ENCODE results near the gene CBX5. TPM values are rescaled to one million over a fixed set of nuclear protein-coding genes. Genes with fewer than 3 reads are reported as not detected.

Gene CBX5
- total and polyA plus RNA-seq, 2 of the 8 experiments (the other 6 are each of a cell fraction or from before 2014, with no cell fraction given): 62.4 to 231 TPM

GRCh38 chr12:54261815-54262402, 18.0 kb downstream of the CBX5 start:
- no peak overlapping the region for H3K18ac ChIP-seq (ENCODE audit: extremely low read depth, low read length)
- TF ChIP-seq GTF2F1 (IDR thresholded peaks at IDR 0.05; ENCODE audit: borderline replicate concordance, low read depth, low read length): no peak
- TF ChIP-seq RBBP5 (IDR thresholded peaks at IDR 0.05; ENCODE audit: borderline replicate concordance, low read depth, low read length): no peak
- TF ChIP-seq, protein P1, sequence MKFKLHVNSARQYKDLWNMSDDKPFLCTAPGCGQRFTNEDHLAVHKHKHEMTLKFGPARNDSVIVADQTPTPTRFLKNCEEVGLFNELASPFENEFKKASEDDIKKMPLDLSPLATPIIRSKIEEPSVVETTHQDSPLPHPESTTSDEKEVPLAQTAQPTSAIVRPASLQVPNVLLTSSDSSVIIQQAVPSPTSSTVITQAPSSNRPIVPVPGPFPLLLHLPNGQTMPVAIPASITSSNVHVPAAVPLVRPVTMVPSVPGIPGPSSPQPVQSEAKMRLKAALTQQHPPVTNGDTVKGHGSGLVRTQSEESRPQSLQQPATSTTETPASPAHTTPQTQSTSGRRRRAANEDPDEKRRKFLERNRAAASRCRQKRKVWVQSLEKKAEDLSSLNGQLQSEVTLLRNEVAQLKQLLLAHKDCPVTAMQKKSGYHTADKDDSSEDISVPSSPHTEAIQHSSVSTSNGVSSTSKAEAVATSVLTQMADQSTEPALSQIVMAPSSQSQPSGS (IDR thresholded peaks at IDR 0.05; ENCODE audit: low read length): no peak
- no peak for TF ChIP-seq TBP (IDR thresholded peaks at IDR 0.05; ENCODE audit: low read depth, low read length)
- no peak for TF ChIP-seq TAF7 (optimal IDR thresholded peaks at IDR 0.05; ENCODE audit: borderline replicate concordance, low read depth, low read length)
- no peak for TF ChIP-seq GABPA (IDR thresholded peaks at IDR 0.05; ENCODE audit: borderline replicate concordance, insufficient read depth, low read length)
- TF ChIP-seq BCL11A (IDR thresholded peaks at IDR 0.05; ENCODE audit: low read depth in 2 of 2, low read length in 2 of 2): no peak
- no peak for TF ChIP-seq YY1 (IDR thresholded peaks at IDR 0.05; ENCODE audit: low read depth, low read length)
- H2BK120ac ChIP-seq (replicated peaks; ENCODE audit: low read depth, low read length): no peak overlapping the region
- H3K79me1 ChIP-seq (ENCODE audit: low read depth, low read length): no peaks in the 10 kb centered on the region
- 83% methylated on average over 5 of the region's 5 CpGs; no CpG with 5 or more reads in 1 of the 2 experiments for WGBS, 2 experiments (ENCODE audit: extremely low coverage in 1 of 2, insufficient coverage in 1 of 2, insufficient read length in 1 of 2, insufficient replicate concordance in 2 of 2, low coverage in 1 of 2, low lambda C conversion rate in 2 of 2, missing lambda C conversion rate in 1 of 2)
- POLR2A ChIA-PET (ENCODE audit: partially characterized antibody): interaction anchor here (0.6 to 44.8 kb wide), 10 partner anchors 8 to 1239 kb away, joined by 3 to 1006 read pairs (median 6); partner anchors contain the start of genes CBX5, HNRNPA1 and NFE2
- H3K36me3 ChIP-seq (ENCODE audit: control insufficient read depth in 2 of 4, insufficient read depth in 4 of 4, low read length in 3 of 4): peaks cover 0 to 6% (median 3%) of the 10 kb centered on the region in 4 experiments; a peak in 5 of 8 replicates
- no peak overlapping the region; a peak in 1 of 7 replicates for H3K9ac ChIP-seq (replicated peaks in 1 of 4; ENCODE audit: extremely low read depth in 1 of 4, low read depth in 3 of 4, low read length in 3 of 4)
- H2BK15ac ChIP-seq (ENCODE audit: low read length): no peak overlapping the region
- no peak overlapping the region for H3K14ac ChIP-seq (ENCODE audit: insufficient read length)
- no peaks in the 10 kb centered on the region for H3K23me2 ChIP-seq (ENCODE audit: low read depth, low read length)
- H3K27me3 ChIP-seq (replicated peaks in 1 of 4; ENCODE audit: control insufficient read depth in 3 of 4, extremely low read depth in 1 of 4, insufficient read depth in 3 of 4, low read length in 3 of 4): no peaks in the 10 kb centered on the region
- H2AFZ ChIP-seq (ENCODE audit: low read length): no peak overlapping the region
- FAIRE-seq (no peak), DNase-seq (ENCODE audit: low read depth in 1 of 2, low spot score in 2 of 2) (no peak)
- no peak overlapping the region for H3K4me3 ChIP-seq (ENCODE audit: extremely low read depth in 1 of 4, insufficient read depth in 2 of 4, low read depth in 3 of 4, low read length in 4 of 4)
- H3K23ac ChIP-seq (ENCODE audit: insufficient read length): no peak overlapping the region
- no peak overlapping the region for H3K27ac ChIP-seq (ENCODE audit: low read depth, low read length)
- H2AK5ac ChIP-seq (ENCODE audit: low read depth, low read length): no peak overlapping the region
- H3K9me3 ChIP-seq (ENCODE audit: insufficient read depth in 2 of 2, low read depth in 1 of 2, low read length in 1 of 2): no peaks in the 10 kb centered on the region
- no peak overlapping the region for H4K5ac ChIP-seq (ENCODE audit: insufficient read length, low read depth, low read length)
- H3K4me2 ChIP-seq (ENCODE audit: insufficient read depth in 1 of 2, low read depth in 2 of 2, low read length in 2 of 2): no peak overlapping the region
- H4K91ac ChIP-seq (replicated peaks; ENCODE audit: insufficient read length, low read length): no peak overlapping the region
- H2BK20ac ChIP-seq (ENCODE audit: low read length): no peak overlapping the region
- H2BK12ac ChIP-seq (ENCODE audit: low read depth, low read length): peak overlapping the region; percentile 52; the same call in 1 of the 2 replicates
- H3K79me2 ChIP-seq (ENCODE audit: control insufficient read depth in 1 of 2, insufficient read depth in 2 of 2, low read length in 2 of 2): peaks cover 3 to 37% of the 10 kb centered on the region in 2 experiments; a peak in 3 of 4 replicates
- H3K4ac ChIP-seq (replicated peaks; ENCODE audit: insufficient read length, low read depth, low read length): no peak overlapping the region
- no peak overlapping the region for H4K8ac ChIP-seq (ENCODE audit: extremely low read depth, insufficient read depth, low read length)
- peaks cover 3 to 23% (median 15%) of the 10 kb centered on the region in 4 experiments for H3K4me1 ChIP-seq (replicated peaks in 1 of 4; ENCODE audit: control insufficient read depth in 3 of 4, insufficient read depth in 4 of 4, low read length in 3 of 4)
- no peak overlapping the region for H3K56ac ChIP-seq (replicated peaks; ENCODE audit: insufficient read length, low read depth, low read length)
- CTCF ChIA-PET (ENCODE audit: partially characterized antibody): interaction anchor here (0.6 to 2.7 kb wide), 6 partner anchors 10 to 47 kb away, joined by 3 to 7 read pairs (median 4); no protein-coding TSS in a partner anchor
- no peaks in the 10 kb centered on the region for H4K20me1 ChIP-seq (replicated peaks in 1 of 2; ENCODE audit: control insufficient read depth in 1 of 2, insufficient read depth in 2 of 2, low read length in 2 of 2)
- no peak overlapping the region for H2BK5ac ChIP-seq (ENCODE audit: low read depth, low read length)
